ENCODE results near the gene ARHGEF4.

ARHGEF4 gene

DNA sequence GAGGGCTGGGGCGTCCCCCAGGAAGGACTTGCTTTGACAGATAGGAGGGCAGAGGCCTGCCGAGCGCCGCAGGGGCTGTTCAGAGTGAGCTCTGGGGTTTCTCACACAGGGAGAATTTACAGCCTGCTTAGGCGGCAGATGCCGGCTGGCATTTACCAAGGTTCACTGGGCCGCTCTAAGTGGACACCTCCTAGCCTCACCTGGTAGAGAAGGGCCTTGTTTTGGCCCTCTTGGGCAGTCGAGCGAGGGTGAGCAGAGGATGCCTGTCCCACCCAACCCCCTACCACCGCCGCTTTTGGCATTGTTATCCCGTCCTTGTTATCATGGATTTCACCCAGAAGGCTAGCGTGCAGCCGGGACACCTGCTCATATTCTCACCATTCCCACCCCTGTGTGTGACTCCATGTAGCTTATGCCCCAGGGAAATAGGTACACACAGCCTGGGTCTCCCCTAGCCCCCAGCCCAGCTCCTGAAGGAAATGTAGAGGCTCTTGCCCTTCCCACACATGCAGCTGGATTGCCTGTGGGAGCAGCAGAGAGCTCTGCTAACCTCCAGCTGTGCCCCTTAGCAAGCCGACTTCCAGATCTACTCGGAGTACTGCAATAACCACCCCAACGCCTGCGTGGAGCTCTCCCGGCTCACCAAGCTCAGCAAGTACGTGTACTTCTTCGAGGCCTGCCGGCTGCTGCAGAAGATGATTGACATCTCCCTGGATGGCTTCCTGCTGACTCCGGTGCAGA lies 204.1 kb downstream of the ARHGEF4 start:
- no peak for DNase-seq (ENCODE audit: low read depth)
- no peak overlapping the region for H3K4me3 ChIP-seq (ENCODE audit: low read depth, low read length)

GRCh38 chr2:131041402-131042147 lies 204.9 kb downstream of the ARHGEF4 start:
- H3K4me3 ChIP-seq (ENCODE audit: low read depth, low read length): no peak overlapping the region
- DNase-seq (ENCODE audit: low read depth): no peak

GRCh38 chr2:131042148-131042775 lies 205.5 kb downstream of the ARHGEF4 start:
- DNase-seq (ENCODE audit: low read depth): no peak
- H3K4me3 ChIP-seq (ENCODE audit: low read depth, low read length): no peak overlapping the region

- no peak for DNase-seq (ENCODE audit: low read depth)
- no peak overlapping the region for H3K4me3 ChIP-seq (ENCODE audit: low read depth, low read length)
Measured at GRCh38 chr2:131043199-131044074, 206.7 kb downstream of the ARHGEF4 start.

DNA sequence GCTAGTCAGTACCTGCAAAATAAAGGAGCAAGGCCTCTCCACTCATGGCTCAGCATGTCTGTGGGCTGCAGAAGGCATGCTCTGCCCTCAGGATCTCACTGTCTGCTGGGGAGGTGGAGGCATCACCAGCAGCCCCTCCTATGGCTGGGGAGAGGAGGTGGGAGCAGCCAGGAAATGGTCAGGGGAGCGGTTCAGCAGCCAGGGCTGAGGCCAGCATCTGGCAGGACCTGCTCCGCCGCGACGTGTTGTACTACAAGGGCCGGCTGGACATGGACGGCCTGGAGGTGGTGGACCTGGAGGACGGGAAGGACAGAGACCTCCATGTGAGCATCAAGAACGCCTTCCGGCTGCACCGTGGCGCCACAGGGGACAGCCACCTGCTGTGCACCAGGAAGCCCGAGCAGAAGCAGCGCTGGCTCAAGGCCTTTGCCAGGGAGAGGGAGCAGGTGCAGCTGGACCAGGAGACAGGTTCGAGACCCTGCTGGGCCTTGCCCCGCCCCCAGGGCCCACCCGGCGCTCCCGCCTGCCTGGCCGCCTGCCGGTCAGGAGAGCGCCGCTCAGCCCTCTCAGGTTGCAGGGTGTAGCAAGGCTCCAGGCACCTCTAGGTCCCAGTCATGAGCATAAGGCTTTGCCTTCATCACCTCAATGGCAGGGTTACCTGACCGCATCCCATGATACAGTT lies 207.5 kb downstream of the ARHGEF4 start:
- no peak for DNase-seq (ENCODE audit: low read depth)
- H3K4me3 ChIP-seq (ENCODE audit: low read depth, low read length): no peak overlapping the region

- DNase-seq (ENCODE audit: low read depth): no peak
Measured at GRCh38 chr2:131044757-131045150, 208.0 kb downstream of the ARHGEF4 start.

GRCh38 chr2:131045286-131046027 lies 208.7 kb downstream of the ARHGEF4 start:
- DNase-seq (ENCODE audit: low read depth): no peak
- H3K4me3 ChIP-seq (ENCODE audit: low read depth, low read length): no peak overlapping the region

More at GRCh38 chr2:131044757-131045150, 208.0 kb downstream of the ARHGEF4 start:
- no peak overlapping the region for H3K4me3 ChIP-seq (ENCODE audit: low read depth, low read length)

DNA sequence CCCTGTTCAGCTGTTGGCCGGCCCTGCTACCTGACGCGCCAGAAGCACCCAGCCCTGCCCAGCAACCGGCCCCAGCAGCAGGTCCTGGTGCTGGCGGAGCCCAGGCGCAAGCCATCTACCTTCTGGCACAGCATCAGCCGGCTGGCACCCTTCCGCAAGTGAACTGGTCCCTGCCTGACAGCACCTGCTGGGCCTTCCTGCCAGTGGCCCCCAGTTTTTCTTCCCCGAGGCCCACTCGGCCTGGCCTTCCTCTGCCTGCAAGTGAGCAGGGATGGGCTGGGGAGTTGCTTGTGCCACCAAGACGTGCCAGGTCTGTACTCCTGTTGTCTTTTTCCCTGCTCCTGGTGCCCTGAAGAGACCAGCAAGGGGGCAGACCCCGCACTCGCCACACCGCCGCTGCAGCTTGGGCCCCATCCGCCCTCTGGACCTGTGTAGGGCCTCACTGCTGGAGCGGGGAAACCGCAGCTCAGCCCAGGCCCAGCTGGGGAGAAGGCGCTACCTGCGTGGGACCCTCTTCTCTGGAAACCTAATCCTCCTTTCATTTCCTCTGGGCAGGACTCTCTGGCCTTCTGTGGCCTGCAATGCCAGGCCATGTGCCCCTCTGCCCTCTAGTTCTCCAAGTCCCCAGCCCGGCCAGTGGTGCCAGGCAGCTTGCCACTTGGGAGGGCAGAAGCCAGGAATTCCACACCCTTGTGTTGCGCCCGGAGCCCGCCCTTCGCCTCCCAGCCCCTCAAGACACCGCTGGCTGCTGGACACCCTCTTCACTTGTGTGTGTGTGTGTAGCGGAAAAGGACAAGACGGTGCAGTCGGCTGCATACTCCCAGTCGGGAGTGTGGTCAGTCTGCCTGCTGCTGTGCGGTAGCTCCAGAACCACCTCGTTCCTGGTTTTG lies 209.6 kb downstream of the ARHGEF4 start:
- no peak overlapping the region for H3K4me3 ChIP-seq (ENCODE audit: low read depth, low read length)
- DNase-seq (ENCODE audit: low read depth): no peak

DNA sequence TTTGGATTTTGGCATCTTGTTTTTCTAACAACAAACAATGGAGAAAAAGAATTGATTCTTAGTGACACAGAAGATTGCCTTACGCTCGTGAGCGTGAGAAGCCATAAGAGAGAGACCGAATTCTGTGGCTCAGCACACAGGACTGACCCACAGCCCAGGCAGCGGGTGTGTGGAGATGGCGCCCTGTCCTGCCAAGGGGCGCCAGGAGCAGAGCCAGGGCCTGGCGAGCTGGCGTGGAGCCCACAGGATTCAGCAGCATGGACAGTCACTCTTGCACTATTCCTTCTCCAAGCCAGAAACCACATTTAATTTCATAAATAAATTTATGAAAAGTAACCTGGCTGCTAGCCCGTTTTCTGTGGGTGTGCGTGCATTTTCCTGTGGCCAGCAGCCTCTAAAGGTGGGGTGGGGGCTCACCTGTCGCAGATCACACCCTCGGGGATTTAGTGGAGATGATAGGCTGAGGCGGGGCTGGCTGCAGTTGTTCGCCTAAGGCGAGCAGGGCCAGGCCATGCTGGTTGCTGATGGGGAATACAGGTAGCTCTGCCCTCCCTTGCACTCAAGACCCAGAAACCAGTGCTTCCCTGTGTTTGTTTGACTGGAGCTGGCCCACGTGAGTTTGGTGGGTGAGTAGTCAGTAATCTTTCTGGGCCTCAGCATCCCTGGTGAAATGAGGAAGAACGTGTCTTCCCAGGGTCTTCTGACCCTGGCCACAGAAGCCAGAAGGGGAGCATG lies 210.4 kb downstream of the ARHGEF4 start:
- no peak for DNase-seq (ENCODE audit: low read depth)
- H3K4me3 ChIP-seq (ENCODE audit: low read depth, low read length): no peak overlapping the region

- H3K4me3 ChIP-seq (ENCODE audit: low read depth, low read length): no peak overlapping the region
Measured at GRCh38 chr2:131047920-131048560, 211.3 kb downstream of the ARHGEF4 start.

DNA sequence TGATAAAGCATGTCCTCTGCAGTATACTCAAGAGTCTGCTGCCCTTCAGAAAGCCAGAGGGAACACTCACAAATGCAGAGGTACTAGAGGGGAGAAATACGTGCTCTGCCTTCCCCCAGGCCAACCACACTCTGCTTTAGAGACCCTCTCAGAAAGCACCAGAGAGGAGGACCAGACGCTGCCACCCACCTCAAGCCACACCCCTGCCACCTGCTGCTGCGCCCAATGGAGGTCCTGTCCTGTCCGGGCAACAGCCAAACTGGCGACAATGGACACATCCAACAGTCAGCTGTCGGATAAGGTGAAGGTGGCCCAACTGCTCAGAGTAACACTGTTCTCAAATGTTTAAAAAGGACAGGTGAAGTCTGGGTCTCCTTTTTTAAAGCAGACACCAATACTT lies 211.9 kb downstream of the ARHGEF4 start:
- DNase-seq (ENCODE audit: low read depth): no peak
- H3K4me3 ChIP-seq (ENCODE audit: low read depth, low read length): no peak overlapping the region

More at GRCh38 chr2:131047920-131048560, 211.3 kb downstream of the ARHGEF4 start:
- DNase-seq (ENCODE audit: low read depth): no peak

- DNase-seq (ENCODE audit: low read depth): no peak
- no peak overlapping the region for H3K4me3 ChIP-seq (ENCODE audit: low read depth, low read length)
Measured at GRCh38 chr2:131049150-131049718, 212.5 kb downstream of the ARHGEF4 start.

- H3K4me3 ChIP-seq (ENCODE audit: low read depth, low read length): no peak overlapping the region
- no peak for DNase-seq (ENCODE audit: low read depth)
Measured at GRCh38 chr2:131050896-131051295, 214.2 kb downstream of the ARHGEF4 start.

DNA sequence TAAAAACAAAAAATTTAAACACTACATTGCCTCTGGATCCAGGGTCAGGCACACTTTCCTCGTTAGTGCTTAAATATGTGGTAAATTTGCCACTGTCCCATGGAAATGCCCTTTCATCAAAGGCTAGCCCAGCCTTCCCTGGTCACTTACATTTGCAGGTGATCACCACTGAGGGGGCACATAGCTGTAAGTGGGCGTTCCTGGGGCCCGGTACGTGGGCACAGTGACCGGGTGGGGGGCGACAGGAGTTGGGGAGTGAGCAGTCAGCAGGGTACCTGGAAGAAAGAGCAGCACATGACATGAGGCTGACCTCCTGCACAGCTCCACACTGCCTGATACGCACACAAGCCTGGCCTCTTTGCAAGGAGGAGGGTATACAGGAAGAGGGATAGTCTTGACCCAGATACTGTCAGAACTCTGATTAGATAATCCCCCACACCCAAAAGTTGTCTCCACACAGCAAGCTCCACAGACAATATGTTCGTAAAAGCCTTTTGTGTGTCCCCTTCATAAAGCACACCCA lies 216.1 kb downstream of the ARHGEF4 start:
- no peak for DNase-seq (ENCODE audit: low read depth)

GRCh38 chr2:131054488-131054887 lies 217.8 kb downstream of the ARHGEF4 start:
- DNase-seq (ENCODE audit: low read depth): no peak
- no peak overlapping the region for H3K4me3 ChIP-seq (ENCODE audit: low read depth, low read length)

More for the DNA sequence above, 216.1 kb downstream of the ARHGEF4 start:
- H3K4me3 ChIP-seq (ENCODE audit: low read depth, low read length): no peak overlapping the region
